ENCODE results near the gene SH3PXD2A. TPM values are rescaled to one million over a fixed set of nuclear protein-coding genes. Genes with fewer than 3 reads are reported as not detected.

Gene SH3PXD2A
- total RNA-seq, 1 donor from 2014 or later: 38.6 TPM

DNA sequence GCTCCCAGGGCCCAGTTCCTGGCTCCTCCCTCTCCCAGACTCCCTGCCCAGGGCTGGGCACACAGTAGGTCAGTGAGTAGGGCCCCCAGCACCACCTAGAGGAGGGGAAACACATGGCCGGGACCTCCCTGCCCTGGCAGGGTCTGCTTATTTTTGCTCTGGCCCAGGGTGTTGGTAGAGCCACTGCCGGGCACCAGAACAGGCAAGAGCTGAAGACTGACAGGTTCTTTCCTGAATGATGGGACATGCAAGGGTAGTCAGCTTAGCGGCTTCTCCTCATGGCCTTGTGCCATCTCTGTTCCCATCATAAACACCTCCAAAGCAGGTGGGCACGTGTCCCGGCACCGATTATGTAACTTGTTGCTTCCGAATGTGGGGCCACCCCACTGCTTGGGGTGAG is 275.4 kb downstream of the SH3PXD2A start:
- Mint-ChIP-seq H3K27ac (peak overlapping the region; percentile 1), H3K4me1 (ENCODE audit: unreplicated experiment) (peaks cover 21% of the 10 kb centered on the region), H3K36me3 (peaks cover 6% of the 10 kb centered on the region), H3K4me3 (no peak overlapping the region), H3K27me3 (no peaks in the 10 kb centered on the region), H3K9me3 (no peaks in the 10 kb centered on the region)
- TF ChIP-seq CTCF (conservative IDR thresholded peaks at IDR 0.05): no peak
- DNase-seq (ENCODE audit: extremely low spot score, unreplicated experiment): no peak

DNA sequence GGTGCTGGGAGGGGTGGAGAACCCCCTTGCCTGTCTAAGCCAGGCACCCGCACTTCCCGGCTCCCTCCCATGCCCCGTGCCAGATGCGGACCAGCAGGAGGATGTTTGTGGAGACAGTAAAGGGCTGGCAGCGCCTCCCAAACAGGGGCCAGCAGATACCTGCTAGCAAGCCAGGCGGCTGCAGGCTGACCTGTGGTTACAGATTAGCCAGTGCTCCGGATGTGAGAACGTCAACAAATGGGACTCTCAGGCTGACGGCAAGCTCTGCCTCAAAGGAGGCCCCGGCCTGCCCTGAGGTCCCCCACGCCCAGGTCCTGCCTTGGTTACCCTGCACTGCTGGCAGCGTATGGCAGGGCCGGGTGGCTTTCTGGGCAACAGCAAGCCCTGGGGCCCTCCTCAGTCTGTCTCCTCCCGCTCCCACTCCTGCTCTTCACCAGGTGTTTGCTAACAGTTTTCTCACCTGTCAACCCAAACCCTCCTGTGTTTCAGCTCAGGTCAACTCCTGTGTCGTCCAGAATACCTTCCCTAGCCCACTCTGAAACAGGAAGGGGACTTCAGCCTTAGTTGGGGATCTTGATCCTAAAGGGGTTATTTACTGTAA is 276.5 kb downstream of the SH3PXD2A start:
- no peaks in the 10 kb centered on the region for H3K9me3 Mint-ChIP-seq
- DNase-seq (ENCODE audit: extremely low spot score, unreplicated experiment): no peak
- peak overlapping the region; percentile 59 for H3K27ac Mint-ChIP-seq
- no peak overlapping the region for H3K4me3 Mint-ChIP-seq
- peaks cover 25% of the 10 kb centered on the region for H3K4me1 Mint-ChIP-seq (ENCODE audit: unreplicated experiment)
- peaks cover 5% of the 10 kb centered on the region for H3K36me3 Mint-ChIP-seq
- TF ChIP-seq CTCF (conservative IDR thresholded peaks at IDR 0.05): no peak
- no peaks in the 10 kb centered on the region for H3K27me3 Mint-ChIP-seq

DNA sequence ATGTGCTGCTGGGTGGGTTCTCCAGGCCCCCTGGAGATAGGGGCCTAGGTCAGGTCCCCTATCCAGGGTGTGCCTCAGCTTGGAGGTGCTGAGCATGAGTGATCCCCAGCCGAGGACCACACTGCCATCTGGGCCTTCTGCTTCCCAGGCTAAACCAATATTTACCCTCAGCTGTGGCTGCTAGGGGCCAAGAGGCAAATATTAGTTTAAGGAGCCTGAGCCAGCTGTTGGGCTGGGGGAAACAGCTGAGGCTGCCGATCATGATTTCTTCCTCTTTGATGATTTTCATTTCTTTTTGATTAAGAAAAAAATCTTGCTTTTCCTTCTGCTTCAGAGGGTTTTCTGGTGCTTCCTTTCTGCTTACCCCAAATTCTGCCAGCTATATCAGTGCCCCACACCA is 278.5 kb downstream of the SH3PXD2A start:
- no peaks in the 10 kb centered on the region for H3K36me3 Mint-ChIP-seq
- H3K27ac Mint-ChIP-seq: peak overlapping the region; percentile 82
- no peak for TF ChIP-seq CTCF (conservative IDR thresholded peaks at IDR 0.05)
- no peak overlapping the region for H3K4me3 Mint-ChIP-seq
- no peak for DNase-seq (ENCODE audit: extremely low spot score, unreplicated experiment)
- H3K9me3 Mint-ChIP-seq: no peaks in the 10 kb centered on the region
- H3K4me1 Mint-ChIP-seq (ENCODE audit: unreplicated experiment): peaks cover 30% of the 10 kb centered on the region
- H3K27me3 Mint-ChIP-seq: no peaks in the 10 kb centered on the region

GRCh38 chr10:103576076-103576471 is 279.3 kb downstream of the SH3PXD2A start:
- Mint-ChIP-seq H3K27ac (peak overlapping the region; percentile 82), H3K4me3 (no peak overlapping the region), H3K4me1 (ENCODE audit: unreplicated experiment) (peaks cover 31% of the 10 kb centered on the region), H3K9me3 (no peaks in the 10 kb centered on the region), H3K36me3 (no peaks in the 10 kb centered on the region), H3K27me3 (no peaks in the 10 kb centered on the region)
- TF ChIP-seq CTCF (conservative IDR thresholded peaks at IDR 0.05): no peak
- no peak for DNase-seq (ENCODE audit: extremely low spot score, unreplicated experiment)

GRCh38 chr10:103575416-103576075 is 279.8 kb downstream of the SH3PXD2A start:
- H3K27me3 Mint-ChIP-seq: no peaks in the 10 kb centered on the region
- H3K36me3 Mint-ChIP-seq: no peaks in the 10 kb centered on the region
- peak overlapping the region; percentile 82 for H3K27ac Mint-ChIP-seq
- DNase-seq (ENCODE audit: extremely low spot score, unreplicated experiment): no peak
- no peak overlapping the region for H3K4me3 Mint-ChIP-seq
- H3K4me1 Mint-ChIP-seq (ENCODE audit: unreplicated experiment): peaks cover 27% of the 10 kb centered on the region
- TF ChIP-seq CTCF (conservative IDR thresholded peaks at IDR 0.05): no peak
- no peaks in the 10 kb centered on the region for H3K9me3 Mint-ChIP-seq

All from type B pancreatic cell (in vitro differentiated cells).